SK-N-SH (cell line): Measurements from ENCODE around the gene PNMA1. TPM values are rescaled to one million over a fixed set of nuclear protein-coding genes. Genes with fewer than 3 reads are reported as not detected.
A peak's percentile ranks its signal among the peaks of the same experiment; 100 is the strongest.

Experiments
- CTCF ChIA-PET: fragments of 300-600, 350-600 bp; formaldehyde crosslinking; extraction: SDS; loops from one replicate; lab custom pipeline; 2021; lab: Yijun Ruan, JAX
- POLR2A ChIA-PET: fragments of 350-600 bp; sonication (Branson Sonifier 250); formaldehyde crosslinking; extraction: SDS; loops from one replicate; lab custom pipeline; 2020; ENCODE audit warnings: antibody characterized with exemption, inconsistent platforms; lab: Yijun Ruan, JAX
- DNase-seq: peaks from one replicate; pipeline ENCODE4 v3.0.0; 2012
- H2AFZ ChIP-seq: fragments of 200-600 bp; sonication (generic); 2 replicates; pipeline ENCODE4 v1.8.1; 2016; ENCODE audit warnings: antibody characterized with exemption, mild to moderate bottlenecking, low read depth
- H3F3A ChIP-seq: fragments of 200-600 bp; sonication (generic); replicated peaks from 2 replicates; pipeline ENCODE3; 2016; ENCODE audit warnings: antibody characterized with exemption, mild to moderate bottlenecking; ENCODE audit not compliant: insufficient read depth
- H3K27ac ChIP-seq, 2 experiments: fragments of 200-500 bp in 1 of 2; fragments of 200-600 bp in 1 of 2; sonication (Bioruptor generic) in 1 of 2; sonication (generic), shearing (Covaris generic) in 1 of 2; 2 replicates each; pipeline versions ENCODE4 v1.5.1 to v1.6.1; 2014 to 2016; ENCODE audit warnings: low read depth in 2 of 2, inconsistent platforms in 1 of 2, low read length in 1 of 2, mild to moderate bottlenecking in 1 of 2, mixed read lengths in 1 of 2
- H3K27me3 ChIP-seq: fragments of 200-600 bp; sonication (generic), shearing (Covaris generic); 2 replicates; pipeline ENCODE4 v1.6.1; 2016; ENCODE audit warnings: mixed run types; ENCODE audit not compliant: insufficient read depth
- H3K36me3 ChIP-seq, 2 experiments: fragments of 200-500 bp in 1 of 2; fragments of 200-600 bp in 1 of 2; sonication (Bioruptor generic) in 1 of 2; sonication (generic) in 1 of 2; replicated peaks in 1 of 2; 2 replicates each; pipeline versions ENCODE3 to v1.5.1; 2014 to 2016; ENCODE audit warnings: low read length in 1 of 2, mild to moderate bottlenecking in 1 of 2; ENCODE audit not compliant: insufficient read depth in 2 of 2, control insufficient read depth in 1 of 2
- H3K4me1 ChIP-seq, 2 experiments: fragments of 200-500 bp in 1 of 2; fragments of 200-600 bp in 1 of 2; sonication (Bioruptor generic) in 1 of 2; sonication (generic), shearing (Covaris generic) in 1 of 2; 2 replicates each; pipeline versions ENCODE4 v1.5.1 to v1.6.1; 2014 to 2016; ENCODE audit warnings: low read depth in 1 of 2, low read length in 1 of 2, mixed run types in 1 of 2; ENCODE audit not compliant: insufficient read depth in 2 of 2, control insufficient read depth in 1 of 2
- H3K4me2 ChIP-seq: fragments of 200-600 bp; sonication (generic), shearing (Covaris generic); 2 replicates; pipeline ENCODE4 v1.6.1; 2017; ENCODE audit warnings: mixed run types
- H3K4me3 ChIP-seq, 2 experiments: fragments of 200-500 bp in 1 of 2; fragments of 200-600 bp in 1 of 2; sonication (Bioruptor generic) in 1 of 2; sonication (generic), shearing (Covaris generic) in 1 of 2; 2 replicates each; pipeline versions ENCODE4 v1.5.1 to v1.8.1; 2014 to 2016; ENCODE audit warnings: low read depth in 2 of 2, inconsistent platforms in 1 of 2, low read length in 1 of 2, mild to moderate bottlenecking in 1 of 2, mixed read lengths in 1 of 2, moderate library complexity in 1 of 2
- H3K79me2 ChIP-seq: fragments of 200-600 bp; sonication (generic); 2 replicates; pipeline ENCODE4 v1.8.1; 2017; ENCODE audit warnings: mild to moderate bottlenecking; ENCODE audit not compliant: insufficient read depth
- H3K9ac ChIP-seq: fragments of 200-600 bp; sonication (generic); 2 replicates; pipeline ENCODE4 v1.6.1; 2017; ENCODE audit warnings: mixed run types
- H3K9me2 ChIP-seq: fragments of 200-600 bp; sonication (generic); 2 replicates; pipeline ENCODE4 v1.6.1; 2017; ENCODE audit warnings: mixed run types
- H3K9me3 ChIP-seq: fragments of 200-600 bp; sonication (generic); 2 replicates; pipeline ENCODE4 v1.6.1; 2017; ENCODE audit warnings: mixed run types, mild to moderate bottlenecking, moderate library complexity
- H4K20me1 ChIP-seq: fragments of 200-600 bp; sonication (generic); 2 replicates; pipeline ENCODE4 v1.6.1; 2017; ENCODE audit warnings: mild to moderate bottlenecking, mixed run types; ENCODE audit not compliant: insufficient read depth
- ELF1 ChIP-seq: IDR thresholded peaks from 2 replicates; pipeline ENCODE4 v1.4.0; 2012
- EP300 ChIP-seq, 2 experiments: IDR thresholded peaks; 2 replicates each; pipeline versions ENCODE4 v1.4.0 to v1.6.1; 2012; ENCODE audit warnings: borderline replicate concordance in 1 of 2, low read depth in 1 of 2, low read length in 1 of 2
- EZH2phosphoT487 ChIP-seq: fragments of 200-600 bp; sonication (generic); IDR thresholded peaks from 2 replicates; pipeline ENCODE4 v1.6.1; 2017; ENCODE audit warnings: low read depth, mixed run types, mild to moderate bottlenecking, antibody characterized with exemption, moderate library complexity, borderline replicate concordance
- FOXJ3 ChIP-seq: sonication (generic); formaldehyde crosslinking; IDR thresholded peaks from 2 replicates; pipeline ENCODE4 v1.5.1; 2020; ENCODE audit warnings: mild to moderate bottlenecking, missing genetic modification reagents
- FOXM1 ChIP-seq: IDR thresholded peaks from 2 replicates; pipeline ENCODE4 v1.4.0; 2012; ENCODE audit warnings: low read depth, mild to moderate bottlenecking
- GABPA ChIP-seq: IDR thresholded peaks from 2 replicates; pipeline ENCODE4 v1.4.0; 2012; ENCODE audit warnings: low read depth, mild to moderate bottlenecking
- GATA2 ChIP-seq: sonication (generic); formaldehyde crosslinking; IDR thresholded peaks from 2 replicates; pipeline ENCODE4 v1.5.0; 2020; ENCODE audit warnings: mild to moderate bottlenecking, missing genetic modification reagents
- NFIC ChIP-seq: IDR thresholded peaks from 2 replicates; pipeline ENCODE4 v1.4.0; 2012; ENCODE audit warnings: borderline replicate concordance
- POLR2AphosphoS5 ChIP-seq: IDR thresholded peaks from 2 replicates; pipeline ENCODE4 v1.6.1; 2012; ENCODE audit warnings: low read depth, low read length
- RAD21 ChIP-seq: IDR thresholded peaks from 2 replicates; pipeline ENCODE4 v1.6.1; 2012; ENCODE audit warnings: mild to moderate bottlenecking, low read length
- RCOR1 ChIP-seq: fragments of 150-350 bp; IDR thresholded peaks from 2 replicates; pipeline ENCODE4 v1.6.1; 2017; ENCODE audit warnings: antibody characterized with exemption, low read length
- RFX5 ChIP-seq: IDR thresholded peaks from 2 replicates; pipeline ENCODE4 v1.6.1; 2012; ENCODE audit warnings: mild to moderate bottlenecking, improper control_type of control experiment, low read length
- RXRA ChIP-seq: IDR thresholded peaks from 2 replicates; pipeline ENCODE4 v1.4.0; 2012; ENCODE audit warnings: low read depth, mild to moderate bottlenecking, borderline replicate concordance
- SIN3A ChIP-seq: IDR thresholded peaks from 2 replicates; pipeline ENCODE4 v1.6.1; 2012; ENCODE audit warnings: low read depth, mild to moderate bottlenecking, low read length, moderate library complexity, borderline replicate concordance
- SMC3 ChIP-seq: IDR thresholded peaks from 2 replicates; pipeline ENCODE4 v1.6.1; 2012; ENCODE audit warnings: low read depth, low read length, improper control_type of control experiment
- TAF1 ChIP-seq: IDR thresholded peaks from 2 replicates; pipeline ENCODE4 v1.6.1; 2012; ENCODE audit warnings: low read depth, mild to moderate bottlenecking, low read length, moderate library complexity, borderline replicate concordance
- TCF12 ChIP-seq: IDR thresholded peaks from 2 replicates; pipeline ENCODE4 v1.4.0; 2012
- WGBS: methylation state at CpG from one replicate; pipeline ENCODE4 v1.1.6; 2017; ENCODE audit warnings: low lambda C conversion rate; 5-methylcytosine and 5-hydroxymethylcytosine counted together
- polyA plus RNA-seq, 3 experiments: library from polyadenylated mRNA; depleted of rRNA; stranded (reverse); fragments of >200 nt; gene quantifications; 2 replicates each; pipeline ENCODE4 v1.2.3, GENCODE V29; 2012
- TF ChIP-seq, protein P1 (sequence below): IDR thresholded peaks from 2 replicates; pipeline ENCODE4 v1.4.0; 2012; ENCODE audit warnings: low read depth, borderline replicate concordance
- TF ChIP-seq, protein P2 (sequence below): IDR thresholded peaks from 2 replicates; pipeline ENCODE4 v1.4.0; 2012; ENCODE audit warnings: low read depth
- TF ChIP-seq, protein P3 (sequence below): fragments of 200-600 bp; sonication (generic); IDR thresholded peaks from 2 replicates; pipeline ENCODE4 v1.6.1; 2017; ENCODE audit warnings: antibody characterized with exemption, mild to moderate bottlenecking, moderate library complexity
- TF ChIP-seq, protein P4 (sequence below): fragments of 150-350 bp; IDR thresholded peaks from 2 replicates; pipeline ENCODE4 v1.6.1; 2016; ENCODE audit warnings: mild to moderate bottlenecking, low read depth, low read length
- TF ChIP-seq, protein P5 (sequence below): IDR thresholded peaks from 2 replicates; pipeline ENCODE4 v1.4.0; 2012; ENCODE audit warnings: low read depth, borderline replicate concordance
- TF ChIP-seq, protein P6 (sequence below): fragments of 150-350 bp; IDR thresholded peaks from 2 replicates; pipeline ENCODE4 v1.6.1; 2017; ENCODE audit warnings: antibody characterized with exemption, low read length, low read depth, borderline replicate concordance

The PNMA1 gene, protein sequence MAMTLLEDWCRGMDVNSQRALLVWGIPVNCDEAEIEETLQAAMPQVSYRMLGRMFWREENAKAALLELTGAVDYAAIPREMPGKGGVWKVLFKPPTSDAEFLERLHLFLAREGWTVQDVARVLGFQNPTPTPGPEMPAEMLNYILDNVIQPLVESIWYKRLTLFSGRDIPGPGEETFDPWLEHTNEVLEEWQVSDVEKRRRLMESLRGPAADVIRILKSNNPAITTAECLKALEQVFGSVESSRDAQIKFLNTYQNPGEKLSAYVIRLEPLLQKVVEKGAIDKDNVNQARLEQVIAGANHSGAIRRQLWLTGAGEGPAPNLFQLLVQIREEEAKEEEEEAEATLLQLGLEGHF
- 19.5 and 31.5 TPM in 2 replicates for polyA plus RNA-seq (2012; rRNA removed)
- 40.3 and 44.6 TPM in 2 replicates for polyA plus RNA-seq (2012; cell fraction: cytosol; rRNA removed)
- 28.6 and 29.8 TPM in 2 replicates for polyA plus RNA-seq (2012; cell fraction: nucleus; rRNA removed)

DNA sequence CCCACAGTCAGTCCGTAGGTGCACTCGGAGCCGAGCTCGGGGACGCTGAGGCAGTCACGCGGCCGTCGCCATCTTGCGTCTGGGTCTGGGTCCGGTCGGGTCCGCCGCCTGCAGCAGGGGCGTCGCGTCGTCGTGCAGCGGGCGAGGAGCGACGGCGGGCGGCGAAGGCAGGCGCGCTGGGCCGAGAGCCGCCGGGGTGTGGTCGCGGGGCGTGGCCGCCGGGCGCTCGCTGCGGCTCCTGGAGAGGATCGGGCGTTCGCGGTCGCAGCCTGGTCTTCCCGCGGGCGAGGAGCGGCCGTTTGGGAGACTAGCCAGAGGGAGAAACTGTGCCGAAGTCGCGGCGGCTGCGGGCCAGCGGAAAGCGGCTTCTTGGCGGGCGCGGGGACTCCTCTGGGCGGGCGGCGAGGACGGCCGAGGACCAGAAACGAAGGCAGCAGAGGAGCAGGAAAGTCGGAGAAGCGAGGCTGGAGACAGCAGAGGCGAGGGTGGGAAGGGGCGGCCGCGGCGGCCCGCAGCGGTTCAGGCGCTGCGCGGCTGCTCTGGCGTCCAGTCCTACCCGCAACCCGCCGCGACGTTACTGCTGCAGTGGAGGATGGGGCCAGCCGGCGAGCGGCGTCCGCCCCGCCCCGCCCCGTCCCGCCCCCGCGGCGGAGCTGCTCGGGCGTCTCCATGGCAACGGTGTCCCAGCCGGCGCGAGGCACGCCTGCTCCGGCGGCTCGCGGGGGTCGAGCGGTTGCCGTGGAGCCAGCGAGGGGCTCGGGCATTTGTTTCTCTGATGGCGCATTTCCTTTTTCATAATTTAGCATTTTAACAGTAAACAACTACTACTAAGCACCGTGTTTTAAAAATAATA, at the start of gene PNMA1:
TSS of gene PNMA1 (minus strand) at position 582 of the 853 bp plus-strand sequence. CDS start 745 bp downstream, outside the sequence.
- 1% methylated on average over 23 of the region's 113 CpGs for WGBS
- TF ChIP-seq GABPA = no peak
- no peak for TF ChIP-seq EP300 (IDR thresholded peaks at IDR 0.05; ENCODE audit: borderline replicate concordance in 1 of 2, low read depth in 1 of 2, low read length in 1 of 2)
- no peak for TF ChIP-seq FOXM1
- no peak for TF ChIP-seq FOXJ3 (CRISPR knock-in tag)
- no peak for TF ChIP-seq RAD21
- TF ChIP-seq RFX5 = no peak
- TF ChIP-seq, protein P1, sequence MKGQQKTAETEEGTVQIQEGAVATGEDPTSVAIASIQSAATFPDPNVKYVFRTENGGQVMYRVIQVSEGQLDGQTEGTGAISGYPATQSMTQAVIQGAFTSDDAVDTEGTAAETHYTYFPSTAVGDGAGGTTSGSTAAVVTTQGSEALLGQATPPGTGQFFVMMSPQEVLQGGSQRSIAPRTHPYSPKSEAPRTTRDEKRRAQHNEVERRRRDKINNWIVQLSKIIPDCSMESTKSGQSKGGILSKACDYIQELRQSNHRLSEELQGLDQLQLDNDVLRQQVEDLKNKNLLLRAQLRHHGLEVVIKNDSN = peak; percentile 36; the same call in 1 of the 2 replicates
- TF ChIP-seq TCF12 = 0 out of 2 replicates have a peak, but pooled peaks have one; percentile 6
- TF ChIP-seq RXRA = no peak
- TF ChIP-seq TAF1 = peak; percentile 90
- TF ChIP-seq, protein P2, sequence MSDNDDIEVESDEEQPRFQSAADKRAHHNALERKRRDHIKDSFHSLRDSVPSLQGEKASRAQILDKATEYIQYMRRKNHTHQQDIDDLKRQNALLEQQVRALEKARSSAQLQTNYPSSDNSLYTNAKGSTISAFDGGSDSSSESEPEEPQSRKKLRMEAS = peak; percentile 68; the same call in 1 of the 2 replicates
- TF ChIP-seq SMC3 = no peak
- no peak for TF ChIP-seq NFIC
- TF ChIP-seq POLR2AphosphoS5 = peak; percentile 88
- TF ChIP-seq, protein P3, sequence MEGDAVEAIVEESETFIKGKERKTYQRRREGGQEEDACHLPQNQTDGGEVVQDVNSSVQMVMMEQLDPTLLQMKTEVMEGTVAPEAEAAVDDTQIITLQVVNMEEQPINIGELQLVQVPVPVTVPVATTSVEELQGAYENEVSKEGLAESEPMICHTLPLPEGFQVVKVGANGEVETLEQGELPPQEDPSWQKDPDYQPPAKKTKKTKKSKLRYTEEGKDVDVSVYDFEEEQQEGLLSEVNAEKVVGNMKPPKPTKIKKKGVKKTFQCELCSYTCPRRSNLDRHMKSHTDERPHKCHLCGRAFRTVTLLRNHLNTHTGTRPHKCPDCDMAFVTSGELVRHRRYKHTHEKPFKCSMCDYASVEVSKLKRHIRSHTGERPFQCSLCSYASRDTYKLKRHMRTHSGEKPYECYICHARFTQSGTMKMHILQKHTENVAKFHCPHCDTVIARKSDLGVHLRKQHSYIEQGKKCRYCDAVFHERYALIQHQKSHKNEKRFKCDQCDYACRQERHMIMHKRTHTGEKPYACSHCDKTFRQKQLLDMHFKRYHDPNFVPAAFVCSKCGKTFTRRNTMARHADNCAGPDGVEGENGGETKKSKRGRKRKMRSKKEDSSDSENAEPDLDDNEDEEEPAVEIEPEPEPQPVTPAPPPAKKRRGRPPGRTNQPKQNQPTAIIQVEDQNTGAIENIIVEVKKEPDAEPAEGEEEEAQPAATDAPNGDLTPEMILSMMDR = no peak
- TF ChIP-seq, protein P4, sequence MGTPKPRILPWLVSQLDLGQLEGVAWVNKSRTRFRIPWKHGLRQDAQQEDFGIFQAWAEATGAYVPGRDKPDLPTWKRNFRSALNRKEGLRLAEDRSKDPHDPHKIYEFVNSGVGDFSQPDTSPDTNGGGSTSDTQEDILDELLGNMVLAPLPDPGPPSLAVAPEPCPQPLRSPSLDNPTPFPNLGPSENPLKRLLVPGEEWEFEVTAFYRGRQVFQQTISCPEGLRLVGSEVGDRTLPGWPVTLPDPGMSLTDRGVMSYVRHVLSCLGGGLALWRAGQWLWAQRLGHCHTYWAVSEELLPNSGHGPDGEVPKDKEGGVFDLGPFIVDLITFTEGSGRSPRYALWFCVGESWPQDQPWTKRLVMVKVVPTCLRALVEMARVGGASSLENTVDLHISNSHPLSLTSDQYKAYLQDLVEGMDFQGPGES = no peak
- TF ChIP-seq, protein P5, sequence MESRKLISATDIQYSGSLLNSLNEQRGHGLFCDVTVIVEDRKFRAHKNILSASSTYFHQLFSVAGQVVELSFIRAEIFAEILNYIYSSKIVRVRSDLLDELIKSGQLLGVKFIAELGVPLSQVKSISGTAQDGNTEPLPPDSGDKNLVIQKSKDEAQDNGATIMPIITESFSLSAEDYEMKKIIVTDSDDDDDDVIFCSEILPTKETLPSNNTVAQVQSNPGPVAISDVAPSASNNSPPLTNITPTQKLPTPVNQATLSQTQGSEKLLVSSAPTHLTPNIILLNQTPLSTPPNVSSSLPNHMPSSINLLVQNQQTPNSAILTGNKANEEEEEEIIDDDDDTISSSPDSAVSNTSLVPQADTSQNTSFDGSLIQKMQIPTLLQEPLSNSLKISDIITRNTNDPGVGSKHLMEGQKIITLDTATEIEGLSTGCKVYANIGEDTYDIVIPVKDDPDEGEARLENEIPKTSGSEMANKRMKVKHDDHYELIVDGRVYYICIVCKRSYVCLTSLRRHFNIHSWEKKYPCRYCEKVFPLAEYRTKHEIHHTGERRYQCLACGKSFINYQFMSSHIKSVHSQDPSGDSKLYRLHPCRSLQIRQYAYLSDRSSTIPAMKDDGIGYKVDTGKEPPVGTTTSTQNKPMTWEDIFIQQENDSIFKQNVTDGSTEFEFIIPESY = no peak
- TF ChIP-seq EZH2phosphoT487 = no peak
- TF ChIP-seq GATA2 = no peak
- TF ChIP-seq SIN3A = peak; percentile 81; the same call in 1 of the 2 replicates
- TF ChIP-seq, protein P6, sequence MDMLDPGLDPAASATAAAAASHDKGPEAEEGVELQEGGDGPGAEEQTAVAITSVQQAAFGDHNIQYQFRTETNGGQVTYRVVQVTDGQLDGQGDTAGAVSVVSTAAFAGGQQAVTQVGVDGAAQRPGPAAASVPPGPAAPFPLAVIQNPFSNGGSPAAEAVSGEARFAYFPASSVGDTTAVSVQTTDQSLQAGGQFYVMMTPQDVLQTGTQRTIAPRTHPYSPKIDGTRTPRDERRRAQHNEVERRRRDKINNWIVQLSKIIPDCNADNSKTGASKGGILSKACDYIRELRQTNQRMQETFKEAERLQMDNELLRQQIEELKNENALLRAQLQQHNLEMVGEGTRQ = no peak
- TF ChIP-seq RCOR1 = 0 out of 2 replicates have a peak, but pooled peaks have one; percentile 8
- no peak for TF ChIP-seq ELF1

More for the DNA sequence above, at the start of gene PNMA1:
- peak within 1 kb of the TSS; percentile 86 to 90 for H3K27ac ChIP-seq
- peaks cover 19% of the 10 kb centered on the region for H3F3A ChIP-seq
- ChIA-PET CTCF (interaction anchor here (1.2 to 2.0 kb wide), 2 partner anchors 12 to 40 kb away, joined by 3 to 8 read pairs; no protein-coding TSS in a partner anchor), POLR2A (interaction anchor here (0.8 to 1.0 kb wide), 2 partner anchors 9 to 101 kb away, joined by 3 read pairs; partner anchors contain the start of gene ACOT6)
- peak within 1 kb of the TSS; percentile 48; the same call in 1 of the 2 replicates for H2AFZ ChIP-seq
- no peaks in the 10 kb centered on the region for H3K27me3 ChIP-seq
- peaks cover 18 to 22% of the 10 kb centered on the region in 2 experiments for H3K36me3 ChIP-seq
- peaks cover 41% of the 10 kb centered on the region for H3K79me2 ChIP-seq
- H3K4me1 ChIP-seq = peaks cover 0 to 32% of the 10 kb centered on the region in 2 experiments; a peak in 3 of 4 replicates
- peak within 1 kb of the TSS; percentile 80 for H3K9ac ChIP-seq
- H3K4me3 ChIP-seq = peak within 1 kb of the TSS; percentile 79 to 83
- peaks cover 24% of the 10 kb centered on the region for H4K20me1 ChIP-seq
- DNase-seq = peak; percentile 98
- no peaks in the 10 kb centered on the region for H3K9me2 ChIP-seq
- H3K4me2 ChIP-seq = peak within 1 kb of the TSS; percentile 93
- H3K9me3 ChIP-seq = no peaks in the 10 kb centered on the region
